GM18498 (cell line): ENCODE data around the gene LDLRAD1.
"Not testable (repeated sequence)": the region's sequence is repeated elsewhere in the genome, so short reads cannot be mapped to it uniquely, and the experiment has no call there.

ENCODE experiments used
- ATAC-seq: cut with Tn5 transposase; IDR thresholded peaks from one replicate; pipeline ENCODE4 v1.9.1; 2021; ENCODE audit warnings: mild to moderate bottlenecking, moderate library complexity; ENCODE audit not compliant: unreplicated experiment

LDLRAD1 gene

DNA sequence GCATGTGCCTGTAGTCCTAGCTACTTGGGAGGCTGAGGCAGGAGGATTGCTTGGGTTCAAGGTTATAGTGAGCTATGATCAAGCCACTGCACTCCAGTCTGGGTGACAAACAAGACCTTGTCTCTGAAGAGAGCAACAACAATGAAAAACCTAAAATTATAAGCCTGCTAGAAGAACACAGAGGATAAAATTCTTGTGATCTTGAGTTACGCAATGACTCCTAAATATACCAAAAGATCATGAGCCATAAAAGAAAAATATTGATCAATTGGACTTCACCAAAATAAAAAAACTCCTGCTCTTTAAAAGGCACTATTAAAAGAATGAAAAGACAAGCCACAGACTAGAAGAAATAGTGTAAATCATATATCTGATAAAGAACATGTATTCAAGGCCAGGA is 22.3 kb downstream of the LDLRAD1 start:
- no peak for ATAC-seq

DNA sequence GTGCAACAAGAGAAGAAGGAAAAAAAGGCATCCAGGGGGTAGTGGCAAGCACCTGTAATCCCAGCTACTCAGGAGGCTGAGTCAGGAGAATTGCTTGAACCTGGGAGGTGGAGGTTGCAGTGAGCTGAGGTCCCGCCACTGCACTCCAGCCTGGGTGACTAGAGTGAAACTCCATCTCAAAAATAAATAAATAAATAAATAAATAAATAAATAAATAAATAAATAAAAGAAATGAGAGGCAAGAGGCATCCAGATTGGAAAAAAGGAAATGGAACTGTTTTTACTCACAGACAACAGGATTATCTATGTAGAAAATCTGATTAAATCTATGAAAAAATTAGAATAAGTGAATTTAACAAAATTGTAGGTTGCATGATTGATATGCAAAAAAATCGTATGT is 23.5 kb downstream of the LDLRAD1 start:
- ATAC-seq = not testable (repeated sequence)

DNA sequence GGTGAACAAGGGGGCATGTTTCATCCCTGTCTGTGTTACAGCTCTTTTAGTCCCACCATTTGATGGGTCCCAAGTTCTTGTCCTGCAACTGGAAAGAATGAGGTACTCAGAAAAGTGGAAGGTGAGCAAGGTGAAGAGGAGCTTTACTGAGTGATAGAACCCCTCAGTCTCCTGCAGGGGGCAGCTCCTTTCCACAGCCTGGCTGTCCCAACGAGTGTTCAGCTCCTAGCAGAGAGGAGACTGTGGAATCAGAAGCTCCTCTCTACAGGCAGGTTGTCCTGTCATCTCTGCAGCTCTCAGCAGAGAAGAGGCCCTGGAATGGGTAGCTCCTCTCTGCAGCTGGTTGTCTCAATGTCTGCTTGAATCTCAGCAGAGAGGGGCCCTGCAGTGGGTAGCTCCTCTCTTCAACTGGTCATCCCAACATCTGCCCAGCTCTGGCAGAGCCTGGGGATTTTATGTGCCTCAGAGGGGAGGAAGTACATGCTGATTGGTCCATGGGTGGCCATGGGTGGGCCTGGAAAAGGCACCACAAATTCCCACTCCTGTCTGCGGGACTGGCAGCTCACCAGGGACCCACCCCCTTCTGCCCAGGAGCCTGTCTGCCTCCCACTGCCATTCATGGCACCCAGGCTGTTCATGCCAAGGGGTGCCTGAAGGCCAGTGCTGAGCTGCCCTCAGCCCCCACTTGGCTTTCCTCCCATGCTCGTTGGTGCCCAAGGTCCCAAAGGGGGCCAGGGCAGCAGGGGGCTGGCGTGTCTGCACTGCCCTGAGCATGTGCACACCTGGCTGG is 25.7 kb downstream of the LDLRAD1 start:
- ATAC-seq = no peak

DNA sequence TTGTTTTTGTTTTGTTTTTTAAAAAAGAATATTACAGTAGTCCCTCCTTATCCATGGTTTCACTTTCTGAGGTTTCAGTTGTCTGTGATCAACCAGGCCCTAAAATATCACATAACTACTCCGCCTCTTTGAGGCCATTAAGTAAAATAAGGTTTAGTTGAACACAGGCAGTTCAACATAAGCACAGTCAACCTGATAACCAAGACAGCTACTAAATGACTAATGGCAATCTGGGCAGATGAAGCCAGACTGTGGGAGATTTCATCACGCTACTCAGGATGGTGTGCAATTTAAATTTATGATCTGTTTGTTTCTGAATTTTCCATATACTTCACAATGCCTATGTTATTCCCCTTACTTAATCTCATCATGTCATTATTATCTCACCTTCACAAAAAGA is 30.1 kb downstream of the LDLRAD1 start:
- ATAC-seq = no peak

DNA sequence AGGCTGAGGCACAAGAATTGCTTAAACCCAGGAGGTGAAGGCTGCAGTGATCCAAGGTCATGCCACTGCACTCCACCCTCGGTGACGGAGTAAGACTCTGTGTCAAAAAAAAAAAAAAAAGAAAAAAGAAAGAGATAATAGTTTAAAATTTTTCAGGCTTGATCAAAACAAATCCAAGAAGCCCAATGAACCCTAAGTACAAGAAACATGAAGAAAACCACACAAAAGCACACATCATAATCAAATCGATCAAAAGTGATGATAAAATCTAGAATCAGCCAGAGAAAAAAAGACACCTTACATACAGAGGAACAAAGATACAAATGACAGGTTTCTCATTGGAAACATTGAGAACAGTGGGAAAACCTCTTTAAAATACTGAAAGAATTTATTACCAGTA is 31.5 kb downstream of the LDLRAD1 start:
- no peak for ATAC-seq

DNA sequence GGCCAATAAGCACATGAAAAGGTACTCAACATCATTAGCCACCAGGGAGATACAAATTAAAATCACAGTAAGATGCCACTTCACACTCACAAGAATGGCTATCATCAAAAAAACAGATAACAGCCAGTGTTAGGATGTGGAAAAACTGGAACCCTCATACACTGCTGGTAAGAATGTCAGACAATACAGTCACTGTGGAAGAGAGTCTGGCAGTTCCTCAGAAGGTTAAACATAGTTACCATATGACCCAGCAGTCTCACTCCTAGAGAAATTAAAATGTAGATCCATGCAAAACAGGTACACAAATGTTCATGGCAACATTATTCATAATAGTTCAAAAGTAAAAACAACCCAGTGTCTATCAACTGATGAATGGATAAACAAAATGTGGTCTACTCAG is 33.3 kb downstream of the LDLRAD1 start:
- no peak for ATAC-seq

DNA sequence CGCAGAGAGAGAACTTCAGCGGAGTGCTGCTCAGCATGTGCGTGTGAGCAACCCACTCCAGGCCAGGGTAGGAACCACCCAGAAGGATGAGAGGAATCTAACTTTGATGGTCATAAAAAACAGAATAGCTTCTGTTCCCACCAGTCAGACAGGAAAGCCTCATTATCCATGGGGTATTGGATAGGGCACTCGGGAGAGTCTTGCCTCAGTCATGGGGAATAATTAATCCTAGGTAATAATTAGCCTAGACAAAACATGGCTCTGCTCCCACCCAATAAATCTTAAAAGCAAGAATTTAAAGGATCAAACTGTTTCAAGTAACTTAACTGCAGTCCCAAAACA is 35.3 kb downstream of the LDLRAD1 start:
- ATAC-seq = no peak

DNA sequence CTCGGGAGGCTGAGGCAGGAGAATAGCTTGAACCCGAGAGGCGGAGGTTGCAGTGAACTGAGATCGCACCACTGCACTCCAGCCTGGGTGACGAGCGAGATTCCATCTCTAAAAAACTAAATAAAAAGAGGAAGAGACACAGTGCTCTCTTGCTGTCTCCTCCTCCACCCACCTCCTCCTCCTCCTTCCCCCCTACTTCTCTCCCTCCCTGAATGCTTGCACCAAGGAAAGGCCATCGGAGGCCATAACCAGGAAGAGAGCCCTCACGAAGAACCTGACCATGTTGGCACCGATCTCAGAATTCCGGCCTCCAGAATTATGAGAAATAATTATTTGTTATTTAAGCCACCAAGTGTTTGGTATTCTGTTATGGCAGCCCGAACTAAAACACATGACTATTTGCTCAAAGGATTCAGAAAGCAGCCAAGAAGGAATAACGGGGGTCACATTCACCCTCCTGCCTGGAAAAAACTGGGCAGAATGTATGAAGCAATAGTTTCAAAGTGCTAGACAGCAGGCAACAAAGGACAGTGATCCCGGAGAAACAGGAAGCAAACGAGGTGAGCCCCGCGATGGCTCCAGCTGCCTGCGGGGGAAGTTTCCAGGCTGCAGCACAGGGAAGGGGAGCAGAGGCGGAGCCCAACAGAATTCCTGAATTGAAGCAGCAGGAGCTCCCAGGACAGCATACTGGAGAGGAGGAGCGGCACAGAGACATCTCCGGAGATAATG is 35.8 kb downstream of the LDLRAD1 start:
- no peak for ATAC-seq

DNA sequence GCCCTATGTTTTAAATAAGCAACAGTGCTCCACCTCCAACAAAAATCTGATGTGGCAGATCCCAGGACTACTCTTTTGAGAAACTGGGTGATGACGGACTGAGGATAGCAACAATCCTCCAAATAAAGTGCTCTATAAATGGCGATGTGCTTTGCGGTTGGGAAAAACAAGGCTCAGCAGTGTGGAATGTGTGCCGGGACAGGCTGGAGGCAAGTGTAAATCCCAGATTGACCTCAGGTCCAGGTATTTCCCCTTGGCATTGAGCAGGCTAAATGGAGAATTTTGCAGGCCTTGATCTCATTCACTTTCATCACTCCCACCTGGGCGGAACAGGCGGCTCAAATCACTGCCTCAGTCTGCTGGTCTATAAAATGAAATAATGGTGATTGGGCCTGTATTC is 36.8 kb downstream of the LDLRAD1 start:
- no peak for ATAC-seq

DNA sequence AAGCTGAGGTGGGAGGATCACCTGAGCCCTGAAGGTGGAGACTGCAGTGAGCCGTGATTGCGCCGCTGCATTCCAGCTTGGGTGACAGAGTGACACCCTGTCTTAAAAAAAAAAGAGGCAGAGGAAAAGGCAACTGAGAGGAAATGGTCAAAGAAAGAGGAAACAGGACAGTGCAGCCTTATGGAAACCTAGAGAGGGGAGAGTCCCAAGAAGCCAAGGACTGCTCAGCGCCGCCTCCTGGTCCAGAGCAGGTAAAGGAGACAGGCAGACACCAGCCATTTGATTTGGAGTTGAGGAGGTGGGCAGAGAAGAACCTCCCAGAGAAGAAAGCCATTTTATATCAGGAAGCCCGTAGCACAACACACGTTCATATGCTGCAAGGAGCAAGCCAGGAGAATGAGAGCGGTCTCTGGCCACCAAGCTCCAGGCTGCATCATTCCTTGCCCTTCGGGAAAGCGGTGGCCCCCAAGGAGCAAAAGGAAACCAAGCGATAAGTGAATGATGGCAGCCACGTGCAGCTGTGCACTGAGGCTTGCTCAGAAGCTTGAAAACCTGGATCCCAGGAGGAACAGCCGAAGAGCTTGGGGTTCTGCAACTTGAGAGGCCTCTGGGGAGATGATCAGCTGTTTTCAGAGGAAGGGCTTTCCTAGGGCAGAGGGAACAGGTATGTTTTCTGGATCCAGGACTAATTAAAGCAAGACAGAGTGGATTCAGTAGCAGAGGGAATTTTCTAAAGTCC is 38.1 kb downstream of the LDLRAD1 start:
- ATAC-seq = no peak

DNA sequence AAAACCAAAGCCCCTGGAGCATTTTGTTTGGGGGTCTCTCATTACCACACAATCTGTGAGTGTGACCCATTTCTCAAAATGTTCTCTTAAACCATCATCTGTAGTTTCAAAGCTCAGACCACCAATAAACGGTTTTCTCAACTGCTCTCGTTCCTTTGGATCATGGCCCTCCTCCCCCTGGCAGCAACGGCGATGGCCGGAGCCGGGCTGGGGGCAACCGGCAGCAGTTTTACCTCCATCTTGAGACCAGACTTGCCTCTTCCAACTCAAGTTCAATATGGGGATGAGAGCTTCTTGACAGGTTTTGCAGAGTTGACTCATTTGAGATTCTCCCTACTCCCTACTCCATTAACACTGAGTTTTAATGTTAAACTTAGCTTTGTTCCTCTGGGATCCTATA is 42.1 kb downstream of the LDLRAD1 start:
- no peak for ATAC-seq

DNA sequence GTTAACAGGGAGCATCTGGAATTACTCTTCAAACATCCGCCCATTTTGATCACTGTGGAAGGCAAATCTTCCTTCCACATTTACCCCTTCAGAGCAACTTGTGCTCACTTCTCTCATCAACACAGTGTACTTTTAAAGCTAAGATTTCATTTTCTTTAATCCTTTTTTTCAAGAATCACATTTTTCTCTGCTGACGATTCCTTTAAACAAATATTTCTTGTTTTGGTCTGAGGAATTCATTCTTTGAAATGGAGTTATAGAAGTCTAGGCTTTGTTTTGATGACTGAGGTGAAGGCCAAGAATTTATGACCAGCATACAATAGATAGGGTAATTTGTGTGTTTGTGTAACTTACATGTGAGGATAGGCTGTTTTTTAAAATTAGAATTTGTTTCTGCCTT is 46.3 kb downstream of the LDLRAD1 start:
- no peak for ATAC-seq

DNA sequence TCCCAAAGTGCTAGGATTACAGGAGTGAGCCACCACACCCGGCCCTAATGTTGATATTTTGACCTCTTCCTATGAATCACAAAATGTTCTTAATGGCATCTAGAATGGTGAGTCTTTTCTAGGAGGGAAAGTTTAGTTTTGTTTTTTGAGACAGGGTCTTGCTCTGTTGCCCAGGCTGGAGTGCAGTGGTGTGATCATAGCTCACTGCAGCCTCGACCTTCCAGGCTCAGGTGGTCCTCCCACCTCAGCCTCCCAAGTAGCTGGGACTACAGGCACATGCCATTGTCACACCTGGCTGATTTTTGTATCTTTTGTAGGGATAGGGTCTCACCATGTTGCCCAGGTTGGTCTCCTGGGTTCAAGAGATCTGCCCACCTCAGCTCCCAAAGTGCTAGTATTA is 48.7 kb downstream of the LDLRAD1 start:
- ATAC-seq = not testable (repeated sequence)

DNA sequence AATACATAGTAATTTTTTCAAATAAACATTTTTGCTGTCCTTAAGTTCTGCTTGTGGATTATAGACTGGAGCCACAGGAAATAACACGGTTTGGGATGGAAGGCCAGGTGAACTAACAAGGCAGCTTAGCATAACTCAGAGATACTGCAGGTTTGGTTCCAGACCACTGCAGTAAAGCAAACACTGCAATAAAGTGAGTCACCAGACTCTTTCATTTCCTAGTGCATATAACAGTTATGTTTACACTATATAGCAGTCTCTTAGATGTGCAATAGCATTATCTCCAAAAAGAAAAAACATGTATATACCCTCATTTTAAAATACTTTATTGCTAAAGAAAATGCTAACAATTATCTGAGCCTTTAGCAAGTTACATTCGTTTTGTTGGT is 49.9 kb downstream of the LDLRAD1 start:
- no peak for ATAC-seq

DNA sequence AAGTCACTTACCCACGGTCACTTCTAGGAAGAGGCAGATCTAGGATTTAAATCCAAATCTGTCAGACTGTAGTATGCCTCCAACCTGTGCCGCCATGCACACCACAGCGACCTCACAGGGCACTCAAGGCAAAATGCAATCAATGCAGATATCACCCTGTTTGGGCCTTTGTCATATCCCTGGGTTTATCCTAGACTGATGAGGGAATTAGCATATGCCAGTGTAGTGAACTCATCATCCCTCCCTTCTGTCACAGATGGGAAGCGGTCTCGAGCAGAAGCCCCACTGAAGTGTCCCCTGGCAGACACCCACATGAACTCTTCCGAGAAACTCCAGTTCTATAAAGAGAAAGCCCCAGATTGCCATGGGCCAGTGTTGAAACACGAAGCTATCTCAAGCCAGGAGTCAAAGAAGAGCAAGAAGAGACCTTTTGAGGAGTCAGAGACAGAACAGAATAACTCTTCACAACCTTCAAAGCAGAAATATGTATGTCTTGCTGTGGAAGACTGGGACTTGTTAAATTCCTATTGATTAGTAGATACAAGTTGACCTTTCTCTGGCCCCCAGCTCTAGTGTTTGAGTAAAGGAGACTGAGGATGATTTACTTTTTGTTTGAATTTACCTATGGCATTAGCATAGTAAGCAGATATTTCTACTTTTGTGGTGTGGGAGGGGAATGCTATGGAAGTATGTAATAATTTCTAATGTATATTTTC is 50.4 kb downstream of the LDLRAD1 start:
- ATAC-seq = no peak

DNA sequence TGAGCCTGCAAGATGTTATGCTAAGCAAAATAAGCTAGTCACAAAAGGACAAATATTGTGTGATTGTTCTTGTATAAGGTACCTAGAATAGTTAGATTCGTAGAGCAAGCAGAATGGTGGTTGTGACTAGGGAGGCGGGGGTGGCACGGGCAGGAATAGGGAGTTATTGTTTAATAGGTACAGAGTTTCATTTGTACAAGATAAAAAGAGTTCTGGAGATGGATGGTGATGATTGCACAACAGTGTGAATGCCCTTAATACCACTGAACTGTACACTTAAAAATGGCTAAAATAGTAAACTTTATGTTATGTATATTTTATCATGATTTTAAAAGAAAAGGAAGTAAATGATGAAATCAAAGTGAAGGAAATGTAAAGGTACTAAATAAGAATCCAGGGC is 51.2 kb downstream of the LDLRAD1 start:
- ATAC-seq = no peak

DNA sequence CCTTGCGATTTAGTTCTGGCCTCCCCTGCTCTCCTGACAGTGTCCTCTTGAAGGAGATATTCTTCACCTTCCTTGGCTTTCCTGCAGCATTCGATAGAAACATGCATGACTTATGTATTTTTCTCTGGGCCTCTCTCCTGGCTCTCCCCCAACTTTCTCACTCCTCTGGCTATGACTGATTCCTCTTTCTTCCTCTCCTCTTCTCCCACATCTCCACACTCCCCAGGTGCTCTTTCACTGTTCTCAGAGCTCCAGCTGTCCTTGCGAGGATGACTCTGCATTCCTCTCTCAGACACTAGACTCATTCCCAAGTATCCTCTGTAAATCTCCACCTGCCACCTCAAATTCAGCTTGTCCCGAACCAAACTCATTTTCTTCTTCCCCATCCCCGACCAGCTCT is 53.9 kb downstream of the LDLRAD1 start:
- ATAC-seq = no peak

DNA sequence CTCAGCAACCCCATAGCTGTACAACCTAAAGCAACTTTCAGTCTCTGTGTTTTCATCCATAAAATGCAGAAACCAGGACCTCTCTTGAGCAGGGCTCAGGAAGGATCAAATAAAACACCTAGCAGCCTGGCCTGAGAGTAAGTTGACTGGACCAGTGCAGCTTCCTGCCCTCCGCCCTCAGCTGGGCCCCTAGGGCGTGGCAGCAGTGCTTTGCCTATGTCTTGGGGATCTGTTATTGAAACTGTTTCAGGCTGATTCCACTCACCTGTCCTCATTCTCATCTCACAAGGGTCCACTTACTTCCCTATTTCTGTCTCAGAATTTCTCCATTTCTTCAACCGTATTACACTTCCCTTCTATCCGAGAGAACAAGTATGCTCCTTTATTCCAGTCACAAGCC is 54.5 kb downstream of the LDLRAD1 start:
- no peak for ATAC-seq

DNA sequence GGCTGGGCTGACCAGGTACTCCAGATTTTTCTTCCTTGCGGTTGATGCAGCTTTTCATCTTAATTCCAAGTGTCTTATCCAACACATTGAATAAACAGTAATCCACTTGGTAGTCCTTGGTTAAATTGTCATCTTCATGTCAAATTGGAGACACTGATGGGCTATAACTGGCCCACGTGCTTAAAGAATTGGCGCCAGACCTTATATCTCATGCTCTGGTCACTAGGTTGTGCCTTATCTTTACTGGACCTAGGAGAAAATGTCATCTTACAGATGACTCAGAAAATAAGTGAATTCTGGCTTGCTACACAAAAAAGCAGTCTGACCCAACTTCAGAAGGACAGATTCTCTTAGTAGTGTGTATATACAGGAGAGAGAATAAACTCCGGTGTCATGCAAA is 55.6 kb downstream of the LDLRAD1 start:
- no peak for ATAC-seq

DNA sequence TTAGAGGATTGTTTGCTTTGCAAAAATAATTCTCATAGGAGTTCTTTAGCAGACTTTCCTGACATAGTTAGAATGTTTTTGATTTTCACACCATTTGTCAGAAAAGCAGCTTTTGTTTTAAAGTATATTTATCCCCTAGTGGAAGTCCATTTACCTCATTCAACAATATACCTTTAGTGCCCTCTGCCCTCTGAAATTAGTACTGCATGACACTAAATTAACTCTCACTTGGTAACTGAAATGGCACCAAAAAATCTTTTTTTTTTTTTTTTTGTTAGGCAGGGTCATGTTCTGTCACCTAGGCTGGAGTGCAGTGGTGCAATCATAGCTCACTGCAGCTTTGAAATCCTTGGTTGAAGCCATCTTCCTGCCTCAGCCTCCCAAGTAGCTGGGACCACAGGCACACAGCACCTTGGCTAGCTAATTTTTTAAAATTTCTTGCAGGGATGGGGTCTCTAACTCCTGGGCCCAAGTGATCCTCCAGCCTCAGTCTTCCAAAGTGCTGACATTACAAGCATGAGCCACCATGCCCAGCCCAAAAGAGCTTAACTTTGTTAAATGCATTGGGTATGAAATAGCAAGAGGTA is 58.2 kb downstream of the LDLRAD1 start:
- no peak for ATAC-seq
